HepG2 (cell line): ENCODE measurements around the gene ANXA6. TPM values are rescaled to one million over a fixed set of nuclear protein-coding genes. Genes with fewer than 3 reads are reported as not detected.

Experiments used
- ATAC-seq: fragments of 200-7000 bp; cut with Tn5 transposase; 3 replicates; pipeline ENCODE4 v1.9.1; 2020; ENCODE audit warnings: mild to moderate bottlenecking, moderate library complexity
- BruUV-seq: library from RNA; stranded (reverse); fragments of 400-500 nt; replicated peaks from 2 replicates; lab custom pipeline; 2021; lab: Mats Ljungman, UMichigan
- CTCF ChIA-PET: fragments of 300-600 bp; formaldehyde crosslinking; extraction: SDS; loops from one replicate; lab custom pipeline; 2021; ENCODE audit warnings: low total read pairs, inconsistent platforms, low intra/inter-chr PET ratio; lab: Yijun Ruan, JAX
- POLR2A ChIA-PET: fragments of 350-600 bp; sonication (Branson Sonifier 250); formaldehyde crosslinking; loops from one replicate; lab custom pipeline; 2020; ENCODE audit warnings: antibody characterized with exemption, inconsistent platforms; lab: Yijun Ruan, JAX
- DNase-seq: peaks from one replicate; pipeline ENCODE4 v3.0.0-alpha.2; 2015; ENCODE audit warnings: low spot score
- FAIRE-seq: peaks from 3 replicates; lab custom pipeline; 2011; peaks lifted over from hg19 to GRCh38; lab: Jason Lieb, UNC
- H2AFZ ChIP-seq: one replicate; pipeline ENCODE4 v1.6.1; 2011; ENCODE audit warnings: low read length, inconsistent platforms
- H3K27ac ChIP-seq: fragments of 300-600 bp; 3 replicates; pipeline ENCODE4 v1.8.0; 2011; ENCODE audit warnings: mixed run types, mild to moderate bottlenecking, mixed read lengths, low read length, inconsistent platforms; ENCODE audit not compliant: insufficient read depth; ENCODE audit errors: extremely low read length
- H3K27me3 ChIP-seq, 2 experiments: fragments of 200-600 bp in 1 of 2; 2 replicates in 1 of 2; 3 replicates in 1 of 2; pipeline versions ENCODE4 v1.6.0 to v1.8.0; 2011; ENCODE audit warnings: low read length in 2 of 2, mild to moderate bottlenecking in 2 of 2, moderate library complexity in 2 of 2, inconsistent platforms in 1 of 2; ENCODE audit not compliant: insufficient read depth in 2 of 2, control insufficient read depth in 1 of 2
- H3K36me3 ChIP-seq, 2 experiments: fragments of 200-600 bp in 1 of 2; replicated peaks in 1 of 2; 2 replicates in 1 of 2; 3 replicates in 1 of 2; pipeline versions ENCODE4 v1.5.1 to v1.8.0; 2011; ENCODE audit warnings: low read length in 2 of 2, inconsistent platforms in 1 of 2; ENCODE audit not compliant: insufficient read depth in 2 of 2, control insufficient read depth in 1 of 2
- H3K4me1 ChIP-seq: 2 replicates; pipeline ENCODE4 v1.5.1; 2012; ENCODE audit warnings: low read length, inconsistent platforms; ENCODE audit not compliant: insufficient read depth
- H3K4me2 ChIP-seq: 2 replicates; pipeline ENCODE4 v1.6.0; 2011; ENCODE audit warnings: low read depth, low read length, inconsistent platforms
- H3K4me3 ChIP-seq, 3 experiments: fragments of 200-600 bp in 1 of 3; sonication (generic), shearing (Covaris generic) in 1 of 3; replicated peaks in 1 of 3; 2 replicates each; pipeline ENCODE4 v1.5.1; 2011 to 2016; ENCODE audit warnings: low read length in 3 of 3, inconsistent platforms in 2 of 3, low read depth in 2 of 3, mild to moderate bottlenecking in 2 of 3, control low read depth in 1 of 3, mixed read lengths in 1 of 3; ENCODE audit not compliant: insufficient read depth in 1 of 3
- H3K79me2 ChIP-seq: one replicate; pipeline ENCODE4 v1.6.1; 2011; ENCODE audit warnings: low read length, inconsistent platforms; ENCODE audit not compliant: insufficient read depth
- H3K9ac ChIP-seq: 2 replicates; pipeline ENCODE4 v1.6.0; 2011; ENCODE audit warnings: mild to moderate bottlenecking, low read depth, low read length, inconsistent platforms; ENCODE audit not compliant: insufficient read depth
- H3K9me3 ChIP-seq: 2 replicates; pipeline ENCODE4 v1.5.1; 2012; ENCODE audit warnings: mild to moderate bottlenecking, low read length
- H4K20me1 ChIP-seq: 2 replicates; pipeline ENCODE4 v1.6.0; 2011; ENCODE audit warnings: inconsistent platforms, mild to moderate bottlenecking, low read length, moderate library complexity; ENCODE audit not compliant: insufficient read depth
- ATRX ChIP-seq: sonication (generic); formaldehyde crosslinking; IDR thresholded peaks from 2 replicates; pipeline ENCODE4 v1.4.0; 2020; ENCODE audit warnings: missing genetic modification reagents, borderline replicate concordance
- ETV6 ChIP-seq: sonication (generic); formaldehyde crosslinking; conservative IDR thresholded peaks from 2 replicates; pipeline ENCODE4 v1.4.0; 2020; ENCODE audit warnings: missing genetic modification reagents
- GATA4 ChIP-seq: sonication (generic); IDR thresholded peaks from 2 replicates; pipeline ENCODE4 v1.6.1; 2016; ENCODE audit warnings: antibody characterized with exemption, low read depth, borderline replicate concordance
- HOXD1 ChIP-seq: sonication (generic); formaldehyde crosslinking; IDR thresholded peaks from 2 replicates; pipeline ENCODE4 v1.5.0; 2020; ENCODE audit warnings: missing genetic modification reagents
- TAF1 ChIP-seq: sonication (generic); formaldehyde crosslinking; IDR thresholded peaks from 2 replicates; pipeline ENCODE4 v1.4.0; 2020; ENCODE audit warnings: missing genetic modification reagents
- ZNF335 ChIP-seq: sonication (generic); formaldehyde crosslinking; IDR thresholded peaks from 2 replicates; pipeline ENCODE4 v1.4.0; 2020; ENCODE audit warnings: missing genetic modification reagents
- ZNF543 ChIP-seq: sonication (generic); formaldehyde crosslinking; IDR thresholded peaks from 2 replicates; pipeline ENCODE4 v1.4.0; 2020; ENCODE audit warnings: mild to moderate bottlenecking, missing genetic modification reagents
- ZNF564 ChIP-seq: sonication (generic); formaldehyde crosslinking; IDR thresholded peaks from 2 replicates; pipeline ENCODE4 v1.8.1; 2023; ENCODE audit warnings: mild to moderate bottlenecking, missing genetic modification reagents
- WGBS: methylation state at CpG from one replicate; pipeline ENCODE4 v1.1.6; 2017; ENCODE audit warnings: low lambda C conversion rate; 5-methylcytosine and 5-hydroxymethylcytosine counted together
- in situ Hi-C: cut with HindIII; loops from 2 replicates; pipeline ENCODE4 v1.10.0; 2017; ENCODE audit warnings: low pct_unique_long_range_greater_than_20kb; ENCODE audit not compliant: extremely low pct_ligation_motif_present
- intact Hi-C: fragments of 100-400 bp; cut with micrococcal nuclease; formaldehyde crosslinking; loops from one replicate; pipeline ENCODE4 v1.10.0; 2022; ENCODE audit not compliant: unreplicated experiment
- polyA plus RNA-seq, 8 experiments: library from polyadenylated mRNA; depleted of rRNA in 3 of 8; stranded (reverse) in 7 of 8; unstranded in 1 of 8; fragments of >200 nt; fragmentation: Illumina TruSeq in 4 of 8; extraction: Trizol in 4 of 8; gene quantifications; 2 replicates each; pipeline versions ENCODE4 v1.2.1 to v1.2.3, GENCODE V29; 2011 to 2016; ENCODE audit warnings: low read depth in 4 of 8, missing spikeins in 1 of 8, mixed read lengths in 1 of 8; ENCODE audit not compliant: insufficient read depth in 1 of 8
- total RNA-seq, 5 experiments: library from RNA; depleted of rRNA; stranded (reverse); fragments of >200 nt; fragmentation: Illumina TruSeq; extraction: Trizol; gene quantifications; 2 replicates each; pipeline ENCODE4 v1.2.3, GENCODE V29; 2016; ENCODE audit warnings: low read depth in 1 of 5
- TF ChIP-seq, protein P1 (sequence below): sonication (generic); formaldehyde crosslinking; IDR thresholded peaks from 2 replicates; pipeline ENCODE4 v1.9.0; 2021; ENCODE audit warnings: mild to moderate bottlenecking, missing genetic modification reagents
- TF ChIP-seq, protein P2 (sequence below): sonication (generic); formaldehyde crosslinking; IDR thresholded peaks from 2 replicates; pipeline ENCODE4 v1.8.1; 2023; ENCODE audit warnings: missing genetic modification reagents, mild to moderate bottlenecking, borderline replicate concordance

Gene ANXA6
- total and polyA plus RNA-seq, 2 of the 13 experiments (the other 11 are each of a cell fraction or from before 2014, with no cell fraction given) = 103 to 125 TPM

DNA sequence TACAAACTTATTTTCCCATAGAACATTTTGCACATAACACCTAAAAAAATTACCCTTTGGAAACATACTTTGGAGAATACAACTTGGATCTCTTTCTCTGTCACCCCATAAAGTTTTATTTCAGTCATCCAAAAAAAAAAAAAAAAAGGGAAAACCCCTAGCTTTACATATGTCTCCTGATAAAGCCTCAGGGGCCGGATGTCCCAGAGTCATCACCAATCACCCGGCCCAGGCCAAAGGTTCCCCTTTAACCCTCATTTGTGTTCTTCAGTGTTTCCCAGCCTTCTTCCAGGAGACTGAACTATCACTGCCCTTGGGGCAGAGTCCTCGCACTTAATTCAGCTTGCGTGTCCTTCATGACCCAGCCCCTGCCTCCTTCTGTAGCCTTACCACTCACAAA lies 28.8 kb downstream of the ANXA6 start (continued):
- no peak for TF ChIP-seq ATRX (CRISPR knock-in tag)
- no peak for TF ChIP-seq ZNF564
- TF ChIP-seq, all 625 proteins: peak for 0

DNA sequence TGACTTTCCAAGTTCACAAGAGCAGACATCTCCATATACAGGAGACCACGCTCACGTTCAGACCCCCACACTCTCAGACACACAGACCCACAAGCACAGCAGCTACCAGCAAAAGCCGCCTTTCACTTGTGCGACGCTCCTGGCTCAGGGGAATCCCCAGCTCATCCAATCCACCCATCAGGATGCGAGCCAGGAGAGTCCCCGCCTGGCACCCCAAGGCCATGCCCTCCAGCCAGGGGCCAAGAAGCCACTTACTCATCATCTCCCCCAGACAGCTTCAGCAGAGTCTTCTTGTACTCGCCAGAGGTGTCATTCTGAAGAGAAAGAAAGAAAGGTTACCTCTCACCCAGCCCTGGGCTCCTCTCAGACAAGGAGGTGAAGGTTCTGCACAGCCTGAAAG lies 29.7 kb downstream of the ANXA6 start:
- H3K9ac ChIP-seq = no peak overlapping the region
- intact Hi-C loops (no loop called here), in situ Hi-C loops (loop anchor here (10.0 kb wide), 1 partner anchor 107 kb away; no protein-coding TSS in a partner anchor)
- H3K36me3 ChIP-seq = peaks cover 30 to 78% of the 10 kb centered on the region in 2 experiments
- H4K20me1 ChIP-seq = no peaks in the 10 kb centered on the region; the same call in 1 of the 2 replicates
- CTCF ChIA-PET = interaction anchor here (4.8 kb wide), 1 partner anchor 36 kb away, joined by 60 read pairs; no protein-coding TSS in a partner anchor
- 83% methylated on average over 2 of the region's 8 CpGs for WGBS
- no peak overlapping the region for H3K4me3 ChIP-seq
- no peak overlapping the region for H3K27ac ChIP-seq
- no peaks in the 10 kb centered on the region for H3K27me3 ChIP-seq
- POLR2A ChIA-PET = no interaction called here
- DNase-seq (no peak), ATAC-seq (no peak), FAIRE-seq (no peak)
- H3K4me1 ChIP-seq = 0 out of 2 replicates have a peak, but pooled peaks cover 4% of the 10 kb centered on the region
- no TSS peak for BruUV-seq
- no peak overlapping the region for H3K4me2 ChIP-seq
- H2AFZ ChIP-seq = no peak overlapping the region
- no peaks in the 10 kb centered on the region for H3K79me2 ChIP-seq
- H3K9me3 ChIP-seq = no peaks in the 10 kb centered on the region
- TF ChIP-seq, protein P1, sequence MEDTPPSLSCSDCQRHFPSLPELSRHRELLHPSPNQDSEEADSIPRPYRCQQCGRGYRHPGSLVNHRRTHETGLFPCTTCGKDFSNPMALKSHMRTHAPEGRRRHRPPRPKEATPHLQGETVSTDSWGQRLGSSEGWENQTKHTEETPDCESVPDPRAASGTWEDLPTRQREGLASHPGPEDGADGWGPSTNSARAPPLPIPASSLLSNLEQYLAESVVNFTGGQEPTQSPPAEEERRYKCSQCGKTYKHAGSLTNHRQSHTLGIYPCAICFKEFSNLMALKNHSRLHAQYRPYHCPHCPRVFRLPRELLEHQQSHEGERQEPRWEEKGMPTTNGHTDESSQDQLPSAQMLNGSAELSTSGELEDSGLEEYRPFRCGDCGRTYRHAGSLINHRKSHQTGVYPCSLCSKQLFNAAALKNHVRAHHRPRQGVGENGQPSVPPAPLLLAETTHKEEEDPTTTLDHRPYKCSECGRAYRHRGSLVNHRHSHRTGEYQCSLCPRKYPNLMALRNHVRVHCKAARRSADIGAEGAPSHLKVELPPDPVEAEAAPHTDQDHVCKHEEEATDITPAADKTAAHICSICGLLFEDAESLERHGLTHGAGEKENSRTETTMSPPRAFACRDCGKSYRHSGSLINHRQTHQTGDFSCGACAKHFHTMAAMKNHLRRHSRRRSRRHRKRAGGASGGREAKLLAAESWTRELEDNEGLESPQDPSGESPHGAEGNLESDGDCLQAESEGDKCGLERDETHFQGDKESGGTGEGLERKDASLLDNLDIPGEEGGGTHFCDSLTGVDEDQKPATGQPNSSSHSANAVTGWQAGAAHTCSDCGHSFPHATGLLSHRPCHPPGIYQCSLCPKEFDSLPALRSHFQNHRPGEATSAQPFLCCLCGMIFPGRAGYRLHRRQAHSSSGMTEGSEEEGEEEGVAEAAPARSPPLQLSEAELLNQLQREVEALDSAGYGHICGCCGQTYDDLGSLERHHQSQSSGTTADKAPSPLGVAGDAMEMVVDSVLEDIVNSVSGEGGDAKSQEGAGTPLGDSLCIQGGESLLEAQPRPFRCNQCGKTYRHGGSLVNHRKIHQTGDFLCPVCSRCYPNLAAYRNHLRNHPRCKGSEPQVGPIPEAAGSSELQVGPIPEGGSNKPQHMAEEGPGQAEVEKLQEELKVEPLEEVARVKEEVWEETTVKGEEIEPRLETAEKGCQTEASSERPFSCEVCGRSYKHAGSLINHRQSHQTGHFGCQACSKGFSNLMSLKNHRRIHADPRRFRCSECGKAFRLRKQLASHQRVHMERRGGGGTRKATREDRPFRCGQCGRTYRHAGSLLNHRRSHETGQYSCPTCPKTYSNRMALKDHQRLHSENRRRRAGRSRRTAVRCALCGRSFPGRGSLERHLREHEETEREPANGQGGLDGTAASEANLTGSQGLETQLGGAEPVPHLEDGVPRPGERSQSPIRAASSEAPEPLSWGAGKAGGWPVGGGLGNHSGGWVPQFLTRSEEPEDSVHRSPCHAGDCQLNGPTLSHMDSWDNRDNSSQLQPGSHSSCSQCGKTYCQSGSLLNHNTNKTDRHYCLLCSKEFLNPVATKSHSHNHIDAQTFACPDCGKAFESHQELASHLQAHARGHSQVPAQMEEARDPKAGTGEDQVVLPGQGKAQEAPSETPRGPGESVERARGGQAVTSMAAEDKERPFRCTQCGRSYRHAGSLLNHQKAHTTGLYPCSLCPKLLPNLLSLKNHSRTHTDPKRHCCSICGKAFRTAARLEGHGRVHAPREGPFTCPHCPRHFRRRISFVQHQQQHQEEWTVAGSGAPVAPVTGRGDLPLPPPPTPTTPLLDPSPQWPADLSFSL (CRISPR knock-in tag) = no peak
- TF ChIP-seq GATA4 (no peak), TAF1 (CRISPR knock-in tag) (no peak), ZNF335 (CRISPR knock-in tag) (no peak), ETV6 (CRISPR knock-in tag) (no peak), HOXD1 (CRISPR knock-in tag) (no peak), ZNF543 (CRISPR knock-in tag) (no peak)
- TF ChIP-seq, protein P2, sequence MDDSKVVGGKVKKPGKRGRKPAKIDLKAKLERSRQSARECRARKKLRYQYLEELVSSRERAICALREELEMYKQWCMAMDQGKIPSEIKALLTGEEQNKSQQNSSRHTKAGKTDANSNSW (CRISPR knock-in tag) = no peak
